Esophagus squamous epithelium (tissue), 5 donors: ENCODE results near the gene ACOT13. TPM values are rescaled to one million over a fixed set of nuclear protein-coding genes. Genes with fewer than 3 reads are reported as not detected.
"Not testable (repeated sequence)": the region's sequence is repeated elsewhere in the genome, so short reads cannot be mapped to it uniquely, and the experiment has no call there.

Experiments
- DNase-seq: peaks from one replicate; lab custom pipeline; 2025; lab: John Stamatoyannopoulos, UW
- H3K27ac ChIP-seq, 4 donors: fragments of 200-600 bp; sonication (generic); one replicate each; pipeline ENCODE4 v1.5.1; 2016 to 2019; ENCODE audit warnings: mild to moderate bottlenecking in 1 of 4
- H3K27me3 ChIP-seq, 4 donors: fragments of 200-600 bp; sonication (generic); 1 replicate in 3 of 4; 2 replicates in 1 of 4; pipeline versions ENCODE4 v1.5.1 to v1.6.0; 2017 to 2021; ENCODE audit warnings: antibody characterized with exemption in 1 of 4
- H3K36me3 ChIP-seq, 3 donors: fragments of 200-600 bp; sonication (generic); one replicate each; pipeline ENCODE4 v1.5.1; 2016 to 2019
- H3K4me1 ChIP-seq, 3 donors: fragments of 200-600 bp; sonication (generic); one replicate each; pipeline ENCODE4 v1.5.1; 2017 to 2019
- H3K4me3 ChIP-seq, 4 donors: fragments of 200-600 bp; sonication (generic); 1 replicate in 3 of 4; 2 replicates in 1 of 4; pipeline ENCODE4 v1.5.1; 2016 to 2019; ENCODE audit warnings: mild to moderate bottlenecking in 2 of 4, moderate library complexity in 1 of 4
- H3K9me3 ChIP-seq, 3 donors: fragments of 200-600 bp; sonication (generic); one replicate each; pipeline ENCODE4 v1.5.1; 2016 to 2019
- POLR2A ChIP-seq, 4 donors: fragments of 450-650 bp; IDR thresholded peaks; one replicate each; pipeline ENCODE4 v1.6.1; 2017; ENCODE audit warnings: antibody characterized with exemption in 4 of 4, mild to moderate bottlenecking in 4 of 4, moderate library complexity in 3 of 4
- WGBS, 2 donors: methylation state at CpG; one replicate each; pipeline ENCODE4 v1.1.5; 2018; 5-methylcytosine and 5-hydroxymethylcytosine counted together
- intact Hi-C: fragments of 100-400 bp; cut with DNase I; formaldehyde crosslinking; loops from one replicate; pipeline ENCODE4 v1.15.0; 2022
- total RNA-seq, 4 donors: library from RNA; depleted of rRNA; stranded (reverse); fragments of >200 nt; gene quantifications; one replicate each; pipeline ENCODE4 v1.1.0, GENCODE V29; 2016
- TF ChIP-seq, protein P1 (sequence below), 6 experiments: fragments of 450-650 bp in 4 of 6; fragments of 200-600 bp in 2 of 6; sonication (generic) in 2 of 6; IDR thresholded peaks; one replicate each; pipeline ENCODE4 v1.5.1; 2016 to 2019; ENCODE audit warnings: antibody characterized with exemption in 6 of 6, mild to moderate bottlenecking in 4 of 6, moderate library complexity in 4 of 6
- donor health status: DM: yes; HTN: yes; CAD: no.

Gene ACOT13
- total RNA-seq, 4 donors from 2014 or later, result 2.5 to 6.1 (median 3.6) TPM

DNA sequence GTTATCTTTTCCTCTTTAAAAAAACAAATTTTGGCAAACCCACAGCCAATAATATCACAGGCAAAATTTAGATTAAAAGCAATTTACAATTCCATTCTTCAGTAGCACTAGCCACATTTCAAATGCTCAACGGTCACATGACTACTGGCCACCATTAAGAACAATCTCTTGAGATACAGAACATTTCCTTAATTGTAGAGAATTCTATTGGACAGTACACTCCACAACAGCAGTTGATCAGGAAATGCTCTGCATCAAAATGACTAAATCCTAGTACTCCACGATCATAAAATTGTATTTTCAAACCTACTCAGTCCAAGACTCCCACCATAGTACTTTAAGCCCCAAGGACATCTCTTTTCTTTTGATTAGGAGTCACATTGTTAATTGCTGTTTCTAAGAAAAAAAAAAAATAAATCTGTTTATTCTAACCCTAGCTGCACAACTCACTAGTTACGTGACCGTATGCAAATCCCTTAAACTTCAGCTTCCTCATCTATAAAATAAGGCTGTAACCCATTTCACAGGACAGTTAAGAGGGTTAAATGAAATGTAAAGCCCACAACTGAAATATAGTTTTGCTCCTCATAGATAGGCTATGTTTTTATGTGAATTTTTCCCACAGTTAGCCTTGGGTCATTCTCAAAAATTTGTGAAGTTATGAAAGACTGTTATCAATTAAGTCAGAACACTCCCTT is 42.3 kb downstream of the ACOT13 start:
- Histone ChIP-seq H3K27ac (no peak overlapping the region), H3K36me3 (peaks cover 17 to 100% (median 77%) of the 10 kb centered on the region in 3 donors), H3K9me3 (no peaks in the 10 kb centered on the region), H3K4me1 (peaks cover 0 to 42% (median 22%) of the 10 kb centered on the region in 3 donors), H3K4me3 (no peak overlapping the region), H3K27me3 (no peaks in the 10 kb centered on the region)
- intact Hi-C loops, result no loop called here
- 77 to 82% methylated on average over 4 of the region's 4 CpGs for WGBS, 2 donors
- DNase-seq, result no peak
- TF ChIP-seq, protein P1, sequence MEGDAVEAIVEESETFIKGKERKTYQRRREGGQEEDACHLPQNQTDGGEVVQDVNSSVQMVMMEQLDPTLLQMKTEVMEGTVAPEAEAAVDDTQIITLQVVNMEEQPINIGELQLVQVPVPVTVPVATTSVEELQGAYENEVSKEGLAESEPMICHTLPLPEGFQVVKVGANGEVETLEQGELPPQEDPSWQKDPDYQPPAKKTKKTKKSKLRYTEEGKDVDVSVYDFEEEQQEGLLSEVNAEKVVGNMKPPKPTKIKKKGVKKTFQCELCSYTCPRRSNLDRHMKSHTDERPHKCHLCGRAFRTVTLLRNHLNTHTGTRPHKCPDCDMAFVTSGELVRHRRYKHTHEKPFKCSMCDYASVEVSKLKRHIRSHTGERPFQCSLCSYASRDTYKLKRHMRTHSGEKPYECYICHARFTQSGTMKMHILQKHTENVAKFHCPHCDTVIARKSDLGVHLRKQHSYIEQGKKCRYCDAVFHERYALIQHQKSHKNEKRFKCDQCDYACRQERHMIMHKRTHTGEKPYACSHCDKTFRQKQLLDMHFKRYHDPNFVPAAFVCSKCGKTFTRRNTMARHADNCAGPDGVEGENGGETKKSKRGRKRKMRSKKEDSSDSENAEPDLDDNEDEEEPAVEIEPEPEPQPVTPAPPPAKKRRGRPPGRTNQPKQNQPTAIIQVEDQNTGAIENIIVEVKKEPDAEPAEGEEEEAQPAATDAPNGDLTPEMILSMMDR (IDR thresholded peaks at IDR 0.05), result no peak

- Histone ChIP-seq H3K4me3 (no peak overlapping the region), H3K36me3 (peaks cover 26 to 100% (median 66%) of the 10 kb centered on the region in 3 donors), H3K9me3 (no peaks in the 10 kb centered on the region), H3K4me1 (peaks cover 11 to 57% (median 36%) of the 10 kb centered on the region in 3 donors), H3K27ac (no peak overlapping the region), H3K27me3 (no peaks in the 10 kb centered on the region)
- WGBS, 2 donors, result 84 to 89% methylated on average over 6 to 10 of the region's 10 CpGs
- TF ChIP-seq, protein P1 (IDR thresholded peaks at IDR 0.05), result no peak
- TF ChIP-seq POLR2A (IDR thresholded peaks at IDR 0.05), result no peak
- DNase-seq, result no peak
- intact Hi-C loops, result loop anchor here (10.0 kb wide), 1 partner anchor 54 kb away; no protein-coding TSS in a partner anchor
Measured at GRCh38 chr6:24710519-24711303, 43.8 kb downstream of the ACOT13 start.

- intact Hi-C loops, result loop anchor here (10.0 kb wide), 1 partner anchor 48 kb away; no protein-coding TSS in a partner anchor
- H3K9me3 ChIP-seq, DNase-seq, H3K27me3 ChIP-seq: not testable (repeated sequence)
- H3K36me3 ChIP-seq, result peaks cover 9 to 59% (median 21%) of the 10 kb centered on the region in 3 donors
- H3K4me3 ChIP-seq, result peak overlapping the region in 2 of 4 donors; percentile 74 to 93
- H3K27ac ChIP-seq, result peak overlapping the region in 2 of 4 donors; percentile 100
- 75 to 84% methylated on average over 7 of the region's 7 CpGs for WGBS, 2 donors
- peaks cover 11 to 76% (median 56%) of the 10 kb centered on the region in 3 donors for H3K4me1 ChIP-seq
Measured at GRCh38 chr6:24716602-24717148, 49.8 kb downstream of the ACOT13 start.

GRCh38 chr6:24718449-24719124 is 51.7 kb downstream of the ACOT13 start:
- no peaks in the 10 kb centered on the region for H3K27me3 ChIP-seq
- no peak for DNase-seq
- intact Hi-C loops, result loop anchor here (10.0 kb wide), 1 partner anchor 46 kb away; no protein-coding TSS in a partner anchor
- peak overlapping the region; percentile 74 to 100 (median 92) for H3K4me3 ChIP-seq
- H3K27ac ChIP-seq, result peak overlapping the region; percentile 17 to 100 (median 100)
- 4 to 6% methylated on average over 8 of the region's 8 CpGs for WGBS, 2 donors
- H3K4me1 ChIP-seq, result peaks cover 11 to 63% (median 43%) of the 10 kb centered on the region in 3 donors
- no peak for TF ChIP-seq POLR2A (IDR thresholded peaks at IDR 0.05)
- TF ChIP-seq, protein P1 (IDR thresholded peaks at IDR 0.05), result no peak
- peaks cover 6 to 40% (median 9%) of the 10 kb centered on the region in 3 donors for H3K36me3 ChIP-seq
- no peaks in the 10 kb centered on the region for H3K9me3 ChIP-seq
